Type B pancreatic cell (in vitro differentiated cells): ENCODE measurements around the gene IL32. TPM values are rescaled to one million over a fixed set of nuclear protein-coding genes. Genes with fewer than 3 reads are reported as not detected.
A peak's percentile ranks its signal among the peaks of the same experiment; 100 is the strongest.

Source experiments
- DNase-seq: peaks from one replicate; pipeline ENCODE4 v3.0.0; 2021; ENCODE audit warnings: mixed read lengths; ENCODE audit not compliant: unreplicated experiment; ENCODE audit errors: extremely low spot score
- H3K27ac Mint-ChIP-seq: 2 replicates; pipeline ENCODE4 v1.8.0; 2021; ENCODE audit warnings: mild to moderate bottlenecking, mixed read lengths
- H3K27me3 Mint-ChIP-seq: 2 replicates; pipeline ENCODE4 v1.8.0; 2021; ENCODE audit warnings: mixed read lengths
- H3K36me3 Mint-ChIP-seq: 2 replicates; pipeline ENCODE4 v1.8.0; 2021; ENCODE audit warnings: mixed read lengths
- H3K4me1 Mint-ChIP-seq: one replicate; pipeline ENCODE4 v1.8.0; 2021; ENCODE audit warnings: mixed read lengths; ENCODE audit not compliant: unreplicated experiment
- H3K4me3 Mint-ChIP-seq: 2 replicates; pipeline ENCODE4 v1.8.0; 2021; ENCODE audit warnings: mild to moderate bottlenecking, mixed read lengths
- H3K9me3 Mint-ChIP-seq: 2 replicates; pipeline ENCODE4 v1.8.0; 2021; ENCODE audit warnings: mixed read lengths
- long read RNA-seq: library from polyadenylated mRNA; unstranded; transcript quantifications from one replicate; pipeline ENCODE4 v2.0.0, GENCODE V29; 2020
- total RNA-seq: library from RNA; stranded (reverse); gene quantifications from 2 replicates; pipeline ENCODE4 v1.2.1, GENCODE V29; 2021; ENCODE audit warnings: low replicate concordance
- TF ChIP-seq, protein P1 (sequence below): fragments of 200-600 bp; sonication (generic); conservative IDR thresholded peaks from 2 replicates; pipeline ENCODE4 v1.5.0; 2021; ENCODE audit warnings: antibody characterized with exemption, mild to moderate bottlenecking

IL32 gene, protein sequence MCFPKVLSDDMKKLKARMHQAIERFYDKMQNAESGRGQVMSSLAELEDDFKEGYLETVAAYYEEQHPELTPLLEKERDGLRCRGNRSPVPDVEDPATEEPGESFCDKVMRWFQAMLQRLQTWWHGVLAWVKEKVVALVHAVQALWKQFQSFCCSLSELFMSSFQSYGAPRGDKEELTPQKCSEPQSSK
- 12.7 and 44.1 TPM in 2 replicates for total RNA-seq
- long read RNA-seq, partial matches to known transcripts: 0 of 9 reads
- long read RNA-seq, other reads (novel, unspliced or antisense): 0 of 9 reads

DNA sequence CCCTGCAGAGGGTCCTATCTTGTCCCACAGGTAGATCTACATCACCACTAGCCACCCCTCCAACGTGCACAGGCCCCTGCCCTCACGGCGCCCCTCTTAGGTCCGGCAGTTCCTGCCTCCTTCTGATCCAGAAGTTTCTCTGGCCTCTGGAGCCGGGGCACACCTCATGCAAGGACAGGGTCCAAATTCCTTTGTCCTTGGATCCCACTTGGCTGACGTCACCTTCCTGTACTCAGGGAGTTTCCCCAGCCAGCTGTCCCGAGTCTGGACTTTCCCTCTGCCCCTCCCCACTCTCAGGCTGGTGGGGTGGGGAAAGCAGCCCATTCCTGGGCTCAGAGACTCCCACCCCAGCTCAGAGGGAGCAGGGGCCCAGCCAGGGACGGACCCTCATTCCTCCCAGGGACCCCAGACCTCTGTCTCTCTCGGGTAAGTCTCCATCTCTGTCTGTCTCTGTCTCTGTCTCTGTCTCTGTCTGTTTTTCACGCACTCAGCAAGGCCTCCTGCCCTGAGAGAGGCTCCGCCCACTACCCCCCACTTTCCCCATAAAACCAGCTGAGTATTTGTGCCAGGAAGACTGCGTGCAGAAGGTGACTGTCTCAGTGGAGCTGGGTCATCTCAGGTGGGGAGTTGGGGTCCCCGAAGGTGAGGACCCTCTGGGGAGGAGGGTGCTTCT is at the start of gene IL32:
IL32 (plus strand) TSS at position 572 of the 673 bp plus-strand sequence. CDS start 172 bp downstream, outside the sequence.
- TF ChIP-seq, protein P1, sequence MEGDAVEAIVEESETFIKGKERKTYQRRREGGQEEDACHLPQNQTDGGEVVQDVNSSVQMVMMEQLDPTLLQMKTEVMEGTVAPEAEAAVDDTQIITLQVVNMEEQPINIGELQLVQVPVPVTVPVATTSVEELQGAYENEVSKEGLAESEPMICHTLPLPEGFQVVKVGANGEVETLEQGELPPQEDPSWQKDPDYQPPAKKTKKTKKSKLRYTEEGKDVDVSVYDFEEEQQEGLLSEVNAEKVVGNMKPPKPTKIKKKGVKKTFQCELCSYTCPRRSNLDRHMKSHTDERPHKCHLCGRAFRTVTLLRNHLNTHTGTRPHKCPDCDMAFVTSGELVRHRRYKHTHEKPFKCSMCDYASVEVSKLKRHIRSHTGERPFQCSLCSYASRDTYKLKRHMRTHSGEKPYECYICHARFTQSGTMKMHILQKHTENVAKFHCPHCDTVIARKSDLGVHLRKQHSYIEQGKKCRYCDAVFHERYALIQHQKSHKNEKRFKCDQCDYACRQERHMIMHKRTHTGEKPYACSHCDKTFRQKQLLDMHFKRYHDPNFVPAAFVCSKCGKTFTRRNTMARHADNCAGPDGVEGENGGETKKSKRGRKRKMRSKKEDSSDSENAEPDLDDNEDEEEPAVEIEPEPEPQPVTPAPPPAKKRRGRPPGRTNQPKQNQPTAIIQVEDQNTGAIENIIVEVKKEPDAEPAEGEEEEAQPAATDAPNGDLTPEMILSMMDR: no peak
- H3K4me3 Mint-ChIP-seq: no peak within 1 kb of the TSS
- H3K4me1 Mint-ChIP-seq: no peaks in the 10 kb centered on the region
- no peaks in the 10 kb centered on the region for H3K36me3 Mint-ChIP-seq
- no peaks in the 10 kb centered on the region for H3K27me3 Mint-ChIP-seq
- H3K27ac Mint-ChIP-seq: peak within 1 kb of the TSS; percentile 65
- DNase-seq: no peak
- no peaks in the 10 kb centered on the region for H3K9me3 Mint-ChIP-seq

DNA sequence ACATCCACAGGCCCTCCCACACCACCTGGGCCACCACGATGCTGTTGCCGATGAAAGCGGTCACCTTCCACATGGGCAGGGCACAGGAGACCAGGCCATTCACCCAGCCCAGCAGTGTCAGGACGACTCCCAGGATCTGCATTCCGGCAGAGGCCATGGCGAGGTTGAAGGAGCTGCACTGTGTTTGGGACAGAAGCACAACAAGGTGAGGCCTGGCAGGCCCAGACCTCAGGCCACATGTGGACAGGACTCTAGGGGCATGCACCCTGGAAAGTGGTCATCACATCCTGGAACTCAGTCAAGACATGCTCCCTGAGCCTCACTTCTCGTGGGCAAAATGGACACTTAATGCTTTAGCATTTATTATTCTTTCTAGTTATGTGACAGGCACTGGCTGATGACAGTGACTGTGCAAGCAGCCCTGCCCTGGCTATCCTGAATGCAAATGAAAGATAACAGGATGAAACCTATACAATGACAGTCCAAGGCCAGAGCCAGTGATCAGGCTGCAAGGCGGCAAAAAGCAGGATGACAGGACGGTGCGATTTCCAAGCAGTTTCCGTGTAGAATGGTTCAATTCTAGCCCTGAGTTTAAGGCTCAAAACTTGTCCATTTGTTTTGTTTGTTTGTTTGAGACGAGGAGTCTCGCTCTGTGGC is 49.4 kb upstream of the IL32 start:
- Mint-ChIP-seq H3K4me3 (peak overlapping the region; percentile 88), H3K27me3 (peaks cover 56% of the 10 kb centered on the region), H3K36me3 (no peaks in the 10 kb centered on the region), H3K9me3 (no peaks in the 10 kb centered on the region), H3K27ac (peak overlapping the region; percentile 93), H3K4me1 (peaks cover 8% of the 10 kb centered on the region)
- DNase-seq: no peak
- TF ChIP-seq, protein P1: no peak

DNA sequence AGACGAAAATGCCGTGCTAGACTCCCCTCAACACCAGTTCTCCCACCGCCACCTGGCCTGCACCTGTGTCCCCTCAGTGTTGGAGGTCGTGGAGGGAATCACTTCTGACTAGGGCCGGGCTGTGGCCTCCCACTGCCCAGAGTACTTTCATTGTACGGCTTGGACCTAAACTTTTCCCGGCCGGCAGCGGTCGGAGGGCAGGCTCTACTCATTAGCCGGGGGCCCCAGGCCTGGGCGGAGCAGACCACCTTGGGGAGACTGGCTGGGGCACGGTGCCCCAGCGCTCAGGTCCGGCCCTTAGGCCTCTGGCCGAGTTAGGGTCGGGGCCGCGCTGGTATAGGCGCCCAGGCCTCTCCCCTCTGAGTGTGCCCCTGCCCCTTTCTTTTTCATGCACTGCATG is 48.1 kb upstream of the IL32 start:
- TF ChIP-seq, protein P1: no peak
- DNase-seq: no peak
- Mint-ChIP-seq H3K27me3 (peaks cover 48% of the 10 kb centered on the region), H3K4me3 (peak overlapping the region; percentile 83), H3K36me3 (no peaks in the 10 kb centered on the region), H3K9me3 (no peaks in the 10 kb centered on the region), H3K4me1 (peaks cover 20% of the 10 kb centered on the region), H3K27ac (peak overlapping the region; percentile 85)

DNA sequence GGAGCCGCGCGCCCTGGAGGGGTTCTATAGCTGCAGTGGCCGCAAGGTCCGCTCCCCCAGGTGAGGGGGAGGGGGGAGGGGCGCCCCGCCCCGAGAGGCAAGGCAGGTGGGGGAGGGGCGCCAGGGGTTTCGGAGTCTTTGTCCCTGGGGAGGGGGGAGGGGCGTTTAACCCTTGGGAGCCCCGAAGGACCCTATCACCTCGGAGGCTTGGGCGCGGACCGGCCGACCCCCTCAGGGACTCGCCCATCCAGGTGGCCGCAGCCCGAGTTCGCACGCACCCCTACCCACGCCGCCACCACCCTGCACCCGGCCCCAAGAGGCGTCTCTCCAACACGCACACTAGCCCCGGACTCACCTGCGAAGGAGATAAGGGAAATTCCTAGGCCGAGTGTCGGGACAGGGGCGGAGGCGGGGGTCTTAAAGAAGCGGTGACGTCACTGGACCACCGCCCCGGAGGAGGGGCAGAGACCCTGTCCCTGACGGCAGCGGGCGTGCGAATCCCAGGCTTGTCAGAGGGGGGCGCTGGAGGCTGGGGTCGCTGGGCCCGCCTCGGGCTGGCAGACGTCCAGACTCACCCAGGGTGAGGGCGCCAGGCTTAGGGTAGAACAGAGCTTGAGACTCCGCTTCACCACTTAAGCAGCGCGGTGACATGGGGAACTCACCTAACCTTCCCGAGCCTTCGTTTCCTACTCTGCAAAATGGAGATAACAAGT is 47.5 kb upstream of the IL32 start, which contains the start of gene CLDN6:
CLDN6 (minus strand) TSS at position 390 of the 713 bp plus-strand sequence. CDS start 2,162 bp downstream, outside the sequence.
- TF ChIP-seq, protein P1: peak; percentile 68
- Mint-ChIP-seq H3K36me3 (no peaks in the 10 kb centered on the region), H3K4me1 (peaks cover 26% of the 10 kb centered on the region), H3K27me3 (peaks cover 42% of the 10 kb centered on the region), H3K27ac (peak within 1 kb of the TSS; percentile 93), H3K4me3 (peak within 1 kb of the TSS; percentile 91), H3K9me3 (no peaks in the 10 kb centered on the region)
- peak; percentile 88 for DNase-seq

DNA sequence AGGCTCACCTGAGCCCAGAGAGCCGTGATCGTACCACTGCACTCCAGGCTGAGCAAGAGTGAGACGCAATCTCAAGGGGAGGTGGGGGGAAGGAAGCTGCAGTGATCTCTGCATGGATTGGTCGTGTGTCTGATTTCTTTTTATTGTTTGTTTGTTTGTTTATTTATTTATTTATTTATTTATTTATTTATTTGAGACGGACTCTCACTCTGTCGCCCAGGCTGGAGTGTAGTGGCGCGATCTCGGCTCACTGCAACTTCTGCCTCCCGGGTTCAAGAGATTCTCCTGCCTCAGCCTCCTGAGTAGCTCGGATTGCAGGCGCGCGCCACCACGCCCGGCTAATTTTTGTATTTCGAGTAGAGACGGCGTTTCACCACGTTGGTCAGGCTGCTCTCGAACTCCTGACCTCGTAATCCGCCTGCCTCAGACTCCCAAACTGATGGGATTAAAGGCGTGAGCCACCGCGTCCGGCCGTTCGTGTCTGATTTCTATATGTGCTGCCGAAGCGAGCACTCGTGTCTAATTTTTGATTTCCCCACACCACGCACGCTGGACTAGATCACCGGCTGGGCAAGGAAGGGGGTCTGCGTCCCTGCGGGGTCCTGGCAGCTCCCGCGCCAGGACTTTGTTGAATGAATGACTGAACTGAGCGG is 45.7 kb upstream of the IL32 start:
- TF ChIP-seq, protein P1: no peak
- Mint-ChIP-seq H3K27ac (peak overlapping the region; percentile 94), H3K4me3 (peak overlapping the region; percentile 94), H3K4me1 (peaks cover 40% of the 10 kb centered on the region), H3K36me3 (peaks cover 5% of the 10 kb centered on the region), H3K27me3 (peaks cover 31% of the 10 kb centered on the region), H3K9me3 (no peaks in the 10 kb centered on the region)
- DNase-seq: no peak
